Measurements from ENCODE around the gene SCYL3. TPM values are rescaled to one million over a fixed set of nuclear protein-coding genes. Genes with fewer than 3 reads are reported as not detected.
A peak's percentile ranks its signal among the peaks of the same experiment; 100 is the strongest.

The SCYL3 gene
- total and polyA plus RNA-seq, 2 experiments from 2014 or later, result 2.2 to 6.8 TPM

DNA sequence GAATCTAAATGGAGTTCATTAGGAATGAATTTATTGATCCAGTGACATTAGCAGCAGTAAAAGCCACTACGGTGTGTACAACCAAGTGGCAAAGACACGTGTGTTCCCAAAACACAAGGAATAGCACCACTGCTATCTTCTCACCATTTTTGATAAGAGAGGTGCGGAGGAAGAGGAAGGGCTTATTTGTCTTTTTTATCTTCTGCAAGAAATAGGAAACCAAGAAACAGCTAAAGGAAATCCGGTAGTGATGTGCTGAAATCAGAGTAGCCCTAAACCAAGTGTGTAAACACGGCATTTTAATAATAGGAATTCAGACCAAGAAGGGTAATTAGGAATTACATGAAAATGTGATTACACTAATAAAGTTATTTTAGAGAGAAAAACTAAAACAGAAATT lies 9.1 kb upstream of the SCYL3 start:
- Histone ChIP-seq H3F3A (replicated peaks; ENCODE audit: low read depth) (no peaks in the 10 kb centered on the region), H3K27ac (ENCODE audit: low read depth) (no peak overlapping the region), H2AFZ (peak overlapping the region; percentile 63; the same call in 1 of the 2 replicates), H3K79me2 (replicated peaks; ENCODE audit: insufficient read depth) (no peaks in the 10 kb centered on the region), H3K4me2 (no peak overlapping the region), H4K20me1 (replicated peaks; ENCODE audit: insufficient read depth) (no peaks in the 10 kb centered on the region), H3K27me3 (ENCODE audit: insufficient read depth) (no peaks in the 10 kb centered on the region), H3K4me1 (ENCODE audit: insufficient read depth) (0 out of 2 replicates have a peak, but pooled peaks cover 6% of the 10 kb centered on the region), H3K9me2 (ENCODE audit: insufficient read depth) (no peaks in the 10 kb centered on the region), H3K4me3 (no peak overlapping the region), H3K36me3 (ENCODE audit: insufficient read depth) (no peaks in the 10 kb centered on the region)
- Mint-ChIP-seq H3K27me3 (ENCODE audit: insufficient read depth, low read depth, poor library complexity) (no peaks in the 10 kb centered on the region), H3K4me1 (peaks cover 12% of the 10 kb centered on the region), H3K9me3 (no peaks in the 10 kb centered on the region), H3K27ac (no peak overlapping the region), H3K4me3 (no peak overlapping the region), H3K36me3 (ENCODE audit: low read depth) (no peaks in the 10 kb centered on the region)
- TF ChIP-seq ZNF114 (CRISPR knock-in tag; IDR thresholded peaks at IDR 0.05), result no peak
- TF ChIP-seq POLR2AphosphoS5 (IDR thresholded peaks at IDR 0.05; ENCODE audit: low read depth), result no peak
- TF ChIP-seq EZH2phosphoT487 (IDR thresholded peaks at IDR 0.05; ENCODE audit: unreplicated experiment), result no peak
- TF ChIP-seq, protein P1, sequence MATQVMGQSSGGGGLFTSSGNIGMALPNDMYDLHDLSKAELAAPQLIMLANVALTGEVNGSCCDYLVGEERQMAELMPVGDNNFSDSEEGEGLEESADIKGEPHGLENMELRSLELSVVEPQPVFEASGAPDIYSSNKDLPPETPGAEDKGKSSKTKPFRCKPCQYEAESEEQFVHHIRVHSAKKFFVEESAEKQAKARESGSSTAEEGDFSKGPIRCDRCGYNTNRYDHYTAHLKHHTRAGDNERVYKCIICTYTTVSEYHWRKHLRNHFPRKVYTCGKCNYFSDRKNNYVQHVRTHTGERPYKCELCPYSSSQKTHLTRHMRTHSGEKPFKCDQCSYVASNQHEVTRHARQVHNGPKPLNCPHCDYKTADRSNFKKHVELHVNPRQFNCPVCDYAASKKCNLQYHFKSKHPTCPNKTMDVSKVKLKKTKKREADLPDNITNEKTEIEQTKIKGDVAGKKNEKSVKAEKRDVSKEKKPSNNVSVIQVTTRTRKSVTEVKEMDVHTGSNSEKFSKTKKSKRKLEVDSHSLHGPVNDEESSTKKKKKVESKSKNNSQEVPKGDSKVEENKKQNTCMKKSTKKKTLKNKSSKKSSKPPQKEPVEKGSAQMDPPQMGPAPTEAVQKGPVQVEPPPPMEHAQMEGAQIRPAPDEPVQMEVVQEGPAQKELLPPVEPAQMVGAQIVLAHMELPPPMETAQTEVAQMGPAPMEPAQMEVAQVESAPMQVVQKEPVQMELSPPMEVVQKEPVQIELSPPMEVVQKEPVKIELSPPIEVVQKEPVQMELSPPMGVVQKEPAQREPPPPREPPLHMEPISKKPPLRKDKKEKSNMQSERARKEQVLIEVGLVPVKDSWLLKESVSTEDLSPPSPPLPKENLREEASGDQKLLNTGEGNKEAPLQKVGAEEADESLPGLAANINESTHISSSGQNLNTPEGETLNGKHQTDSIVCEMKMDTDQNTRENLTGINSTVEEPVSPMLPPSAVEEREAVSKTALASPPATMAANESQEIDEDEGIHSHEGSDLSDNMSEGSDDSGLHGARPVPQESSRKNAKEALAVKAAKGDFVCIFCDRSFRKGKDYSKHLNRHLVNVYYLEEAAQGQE (IDR thresholded peaks at IDR 0.05; ENCODE audit: unreplicated experiment), result no peak
- TF ChIP-seq STAT1 (IDR thresholded peaks at IDR 0.05; ENCODE audit: unreplicated experiment), result no peak
- ATAC-seq (no peak), DNase-seq (ENCODE audit: low spot score) (no peak)

GRCh38 chr1:169901115-169901514 lies 7.4 kb upstream of the SCYL3 start:
- Histone ChIP-seq H3K27ac (ENCODE audit: low read depth) (no peak overlapping the region), H3K79me2 (replicated peaks; ENCODE audit: insufficient read depth) (no peaks in the 10 kb centered on the region), H2AFZ (no peak overlapping the region), H3K27me3 (ENCODE audit: insufficient read depth) (no peaks in the 10 kb centered on the region), H3K4me2 (no peak overlapping the region), H3K9me2 (ENCODE audit: insufficient read depth) (no peaks in the 10 kb centered on the region), H3K4me3 (no peak overlapping the region), H3K4me1 (ENCODE audit: insufficient read depth) (0 out of 2 replicates have a peak, but pooled peaks cover 6% of the 10 kb centered on the region), H3K36me3 (ENCODE audit: insufficient read depth) (no peaks in the 10 kb centered on the region), H3F3A (replicated peaks; ENCODE audit: low read depth) (no peaks in the 10 kb centered on the region), H4K20me1 (replicated peaks; ENCODE audit: insufficient read depth) (no peaks in the 10 kb centered on the region)
- ATAC-seq, result no peak
- no peaks in the 10 kb centered on the region for H3K36me3 Mint-ChIP-seq (ENCODE audit: low read depth)
- no peaks in the 10 kb centered on the region for H3K9me3 Mint-ChIP-seq
- H3K4me3 Mint-ChIP-seq, result no peak overlapping the region
- H3K27ac Mint-ChIP-seq, result no peak overlapping the region
- H3K4me1 Mint-ChIP-seq, result peaks cover 19% of the 10 kb centered on the region
- no peak for DNase-seq (ENCODE audit: low spot score)
- peaks cover 8% of the 10 kb centered on the region for H3K27me3 Mint-ChIP-seq (ENCODE audit: insufficient read depth, low read depth, poor library complexity)
- TF ChIP-seq STAT1 (IDR thresholded peaks at IDR 0.05; ENCODE audit: unreplicated experiment), result no peak
- TF ChIP-seq, protein P2, sequence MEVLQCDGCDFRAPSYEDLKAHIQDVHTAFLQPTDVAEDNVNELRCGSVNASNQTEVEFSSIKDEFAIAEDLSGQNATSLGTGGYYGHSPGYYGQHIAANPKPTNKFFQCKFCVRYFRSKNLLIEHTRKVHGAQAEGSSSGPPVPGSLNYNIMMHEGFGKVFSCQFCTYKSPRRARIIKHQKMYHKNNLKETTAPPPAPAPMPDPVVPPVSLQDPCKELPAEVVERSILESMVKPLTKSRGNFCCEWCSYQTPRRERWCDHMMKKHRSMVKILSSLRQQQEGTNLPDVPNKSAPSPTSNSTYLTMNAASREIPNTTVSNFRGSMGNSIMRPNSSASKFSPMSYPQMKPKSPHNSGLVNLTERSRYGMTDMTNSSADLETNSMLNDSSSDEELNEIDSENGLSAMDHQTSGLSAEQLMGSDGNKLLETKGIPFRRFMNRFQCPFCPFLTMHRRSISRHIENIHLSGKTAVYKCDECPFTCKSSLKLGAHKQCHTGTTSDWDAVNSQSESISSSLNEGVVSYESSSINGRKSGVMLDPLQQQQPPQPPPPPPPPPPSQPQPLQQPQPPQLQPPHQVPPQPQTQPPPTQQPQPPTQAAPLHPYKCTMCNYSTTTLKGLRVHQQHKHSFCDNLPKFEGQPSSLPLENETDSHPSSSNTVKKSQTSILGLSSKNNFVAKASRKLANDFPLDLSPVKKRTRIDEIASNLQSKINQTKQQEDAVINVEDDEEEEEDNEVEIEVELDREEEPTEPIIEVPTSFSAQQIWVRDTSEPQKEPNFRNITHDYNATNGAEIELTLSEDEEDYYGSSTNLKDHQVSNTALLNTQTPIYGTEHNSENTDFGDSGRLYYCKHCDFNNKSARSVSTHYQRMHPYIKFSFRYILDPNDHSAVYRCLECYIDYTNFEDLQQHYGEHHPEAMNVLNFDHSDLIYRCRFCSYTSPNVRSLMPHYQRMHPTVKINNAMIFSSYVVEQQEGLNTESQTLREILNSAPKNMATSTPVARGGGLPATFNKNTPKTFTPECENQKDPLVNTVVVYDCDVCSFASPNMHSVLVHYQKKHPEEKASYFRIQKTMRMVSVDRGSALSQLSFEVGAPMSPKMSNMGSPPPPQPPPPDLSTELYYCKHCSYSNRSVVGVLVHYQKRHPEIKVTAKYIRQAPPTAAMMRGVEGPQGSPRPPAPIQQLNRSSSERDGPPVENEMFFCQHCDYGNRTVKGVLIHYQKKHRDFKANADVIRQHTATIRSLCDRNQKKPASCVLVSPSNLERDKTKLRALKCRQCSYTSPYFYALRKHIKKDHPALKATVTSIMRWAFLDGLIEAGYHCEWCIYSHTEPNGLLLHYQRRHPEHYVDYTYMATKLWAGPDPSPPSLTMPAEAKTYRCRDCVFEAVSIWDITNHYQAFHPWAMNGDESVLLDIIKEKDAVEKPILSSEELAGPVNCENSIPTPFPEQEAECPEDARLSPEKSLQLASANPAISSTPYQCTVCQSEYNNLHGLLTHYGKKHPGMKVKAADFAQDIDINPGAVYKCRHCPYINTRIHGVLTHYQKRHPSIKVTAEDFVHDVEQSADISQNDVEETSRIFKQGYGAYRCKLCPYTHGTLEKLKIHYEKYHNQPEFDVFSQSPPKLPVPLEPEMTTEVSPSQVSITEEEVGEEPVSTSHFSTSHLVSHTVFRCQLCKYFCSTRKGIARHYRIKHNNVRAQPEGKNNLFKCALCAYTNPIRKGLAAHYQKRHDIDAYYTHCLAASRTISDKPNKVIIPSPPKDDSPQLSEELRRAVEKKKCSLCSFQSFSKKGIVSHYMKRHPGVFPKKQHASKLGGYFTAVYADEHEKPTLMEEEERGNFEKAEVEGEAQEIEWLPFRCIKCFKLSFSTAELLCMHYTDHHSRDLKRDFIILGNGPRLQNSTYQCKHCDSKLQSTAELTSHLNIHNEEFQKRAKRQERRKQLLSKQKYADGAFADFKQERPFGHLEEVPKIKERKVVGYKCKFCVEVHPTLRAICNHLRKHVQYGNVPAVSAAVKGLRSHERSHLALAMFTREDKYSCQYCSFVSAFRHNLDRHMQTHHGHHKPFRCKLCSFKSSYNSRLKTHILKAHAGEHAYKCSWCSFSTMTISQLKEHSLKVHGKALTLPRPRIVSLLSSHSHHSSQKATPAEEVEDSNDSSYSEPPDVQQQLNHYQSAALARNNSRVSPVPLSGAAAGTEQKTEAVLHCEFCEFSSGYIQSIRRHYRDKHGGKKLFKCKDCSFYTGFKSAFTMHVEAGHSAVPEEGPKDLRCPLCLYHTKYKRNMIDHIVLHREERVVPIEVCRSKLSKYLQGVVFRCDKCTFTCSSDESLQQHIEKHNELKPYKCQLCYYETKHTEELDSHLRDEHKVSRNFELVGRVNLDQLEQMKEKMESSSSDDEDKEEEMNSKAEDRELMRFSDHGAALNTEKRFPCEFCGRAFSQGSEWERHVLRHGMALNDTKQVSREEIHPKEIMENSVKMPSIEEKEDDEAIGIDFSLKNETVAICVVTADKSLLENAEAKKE (CRISPR knock-in tag; IDR thresholded peaks at IDR 0.05), result no peak
- no peak for TF ChIP-seq ZNF114 (CRISPR knock-in tag; IDR thresholded peaks at IDR 0.05)
- no peak for TF ChIP-seq ZNF331 (CRISPR knock-in tag; IDR thresholded peaks at IDR 0.05; ENCODE audit: low read depth)
- no peak for TF ChIP-seq POLR2AphosphoS5 (IDR thresholded peaks at IDR 0.05; ENCODE audit: low read depth)
- no peak for TF ChIP-seq CREB1 (CRISPR knock-in tag; IDR thresholded peaks at IDR 0.05; ENCODE audit: low read depth)
- TF ChIP-seq NANOG (IDR thresholded peaks at IDR 0.05; ENCODE audit: borderline replicate concordance), result no peak
- no peak for TF ChIP-seq CTCF (conservative IDR thresholded peaks at IDR 0.05; ENCODE audit: low read depth in 2 of 2)
